ENCODE measurements around the gene VAPA. TPM values are rescaled to one million over a fixed set of nuclear protein-coding genes. Genes with fewer than 3 reads are reported as not detected.

VAPA gene
- total RNA-seq, 2 experiments from 2014 or later: 146 to 152 TPM

- Mint-ChIP-seq H3K4me3 (no peak overlapping the region), H3K9me3 (no peaks in the 10 kb centered on the region), H3K27me3 (peaks cover 8% of the 10 kb centered on the region), H3K36me3 (ENCODE audit: low read depth) (no peaks in the 10 kb centered on the region), H3K27ac (no peak overlapping the region), H3K4me1 (ENCODE audit: low read depth) (no peaks in the 10 kb centered on the region)
- TF ChIP-seq, protein P1, sequence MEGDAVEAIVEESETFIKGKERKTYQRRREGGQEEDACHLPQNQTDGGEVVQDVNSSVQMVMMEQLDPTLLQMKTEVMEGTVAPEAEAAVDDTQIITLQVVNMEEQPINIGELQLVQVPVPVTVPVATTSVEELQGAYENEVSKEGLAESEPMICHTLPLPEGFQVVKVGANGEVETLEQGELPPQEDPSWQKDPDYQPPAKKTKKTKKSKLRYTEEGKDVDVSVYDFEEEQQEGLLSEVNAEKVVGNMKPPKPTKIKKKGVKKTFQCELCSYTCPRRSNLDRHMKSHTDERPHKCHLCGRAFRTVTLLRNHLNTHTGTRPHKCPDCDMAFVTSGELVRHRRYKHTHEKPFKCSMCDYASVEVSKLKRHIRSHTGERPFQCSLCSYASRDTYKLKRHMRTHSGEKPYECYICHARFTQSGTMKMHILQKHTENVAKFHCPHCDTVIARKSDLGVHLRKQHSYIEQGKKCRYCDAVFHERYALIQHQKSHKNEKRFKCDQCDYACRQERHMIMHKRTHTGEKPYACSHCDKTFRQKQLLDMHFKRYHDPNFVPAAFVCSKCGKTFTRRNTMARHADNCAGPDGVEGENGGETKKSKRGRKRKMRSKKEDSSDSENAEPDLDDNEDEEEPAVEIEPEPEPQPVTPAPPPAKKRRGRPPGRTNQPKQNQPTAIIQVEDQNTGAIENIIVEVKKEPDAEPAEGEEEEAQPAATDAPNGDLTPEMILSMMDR (IDR thresholded peaks at IDR 0.05): no peak
- ATAC-seq (no peak), DNase-seq (no peak)
- ChIA-PET CTCF (interaction anchor here (1.0 kb wide), 1 partner anchor 20 kb away, joined by 3 read pairs; no protein-coding TSS in a partner anchor), POLR2A (no interaction called here)
- intact Hi-C loops (cut with micrococcal nuclease): no loop called here
These were observed 77.5 kb downstream of the VAPA start for GRCh38 chr18:9991011-9992000.

GRCh38 chr18:9992300-9992972 is 78.6 kb downstream of the VAPA start:
- TF ChIP-seq, protein P1 (IDR thresholded peaks at IDR 0.05): no peak
- Mint-ChIP-seq H3K4me3 (no peak overlapping the region), H3K4me1 (ENCODE audit: low read depth) (no peaks in the 10 kb centered on the region), H3K27me3 (peaks cover 8% of the 10 kb centered on the region), H3K36me3 (ENCODE audit: low read depth) (no peaks in the 10 kb centered on the region), H3K9me3 (peaks cover 6% of the 10 kb centered on the region), H3K27ac (no peak overlapping the region)
- no peak for DNase-seq
- no peak for ATAC-seq
- POLR2A ChIA-PET: no interaction called here
- CTCF ChIA-PET: no interaction called here
- intact Hi-C loops (cut with micrococcal nuclease): no loop called here

DNA sequence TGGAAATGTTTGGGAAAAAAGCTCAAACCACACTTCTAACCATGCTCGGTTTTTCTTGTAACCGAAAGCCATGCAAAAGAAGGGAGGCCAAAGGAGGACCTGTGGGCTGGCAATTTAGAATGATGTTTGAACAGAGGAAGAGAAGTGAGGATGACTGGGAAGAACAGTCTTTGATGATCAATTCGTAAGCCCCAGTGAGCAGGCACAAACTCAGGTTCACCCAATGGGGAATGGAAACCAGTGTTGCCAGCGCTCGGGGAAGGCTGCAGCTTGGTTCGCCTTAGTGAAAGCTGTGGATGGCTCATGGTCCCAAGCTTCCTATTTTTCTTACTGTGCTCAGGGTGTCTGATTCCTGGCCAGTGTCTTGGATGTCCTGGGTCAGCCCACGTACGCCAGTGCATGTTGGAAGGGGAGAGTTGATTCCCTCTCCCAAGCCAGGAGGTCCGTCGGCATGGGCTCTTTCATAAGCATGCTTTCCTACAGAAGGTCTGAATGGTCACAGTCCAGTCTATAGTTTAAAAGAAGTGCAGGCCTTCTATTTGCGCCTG is 79.2 kb downstream of the VAPA start:
- intact Hi-C loops (cut with micrococcal nuclease): no loop called here
- CTCF ChIA-PET: no interaction called here
- no peaks in the 10 kb centered on the region for H3K4me1 Mint-ChIP-seq (ENCODE audit: low read depth)

DNA sequence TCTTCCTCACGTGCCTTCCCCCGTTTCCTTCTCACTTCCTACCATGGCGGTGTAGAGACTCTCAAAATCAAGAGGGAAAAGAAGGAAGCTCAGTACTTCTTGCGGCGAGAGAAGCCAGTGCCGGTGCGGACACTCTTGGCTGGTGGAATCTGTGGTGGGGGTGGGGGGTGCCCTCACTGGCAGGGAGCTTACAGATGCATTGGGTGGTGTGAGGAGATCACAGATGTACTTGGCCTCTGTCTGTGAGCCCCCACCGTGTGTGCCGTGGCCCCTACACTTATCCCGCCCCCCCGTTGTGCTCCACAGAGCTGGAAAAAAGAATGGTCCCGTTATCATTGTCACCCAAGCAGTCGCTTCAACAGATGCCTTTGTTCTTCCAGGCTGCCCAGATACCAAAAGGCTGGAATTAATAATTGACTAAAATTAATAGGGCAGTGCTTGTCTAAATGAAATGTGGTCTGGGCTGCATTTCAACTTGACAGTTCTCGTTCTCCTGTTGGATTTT is 79.8 kb downstream of the VAPA start:
- POLR2A ChIA-PET: no interaction called here

More for the DNA sequence above, 79.2 kb downstream of the VAPA start:
- H3K4me3 Mint-ChIP-seq: no peak overlapping the region
- H3K27ac Mint-ChIP-seq: no peak overlapping the region
- DNase-seq: no peak
- peaks cover 10% of the 10 kb centered on the region for H3K9me3 Mint-ChIP-seq
- POLR2A ChIA-PET: no interaction called here
- TF ChIP-seq, protein P1 (IDR thresholded peaks at IDR 0.05): no peak
- no peaks in the 10 kb centered on the region for H3K36me3 Mint-ChIP-seq (ENCODE audit: low read depth)
- H3K27me3 Mint-ChIP-seq: peaks cover 8% of the 10 kb centered on the region
- no peak for ATAC-seq

More for the DNA sequence above, 79.8 kb downstream of the VAPA start:
- intact Hi-C loops (cut with micrococcal nuclease): no loop called here
- DNase-seq: no peak
- no peak overlapping the region for H3K4me3 Mint-ChIP-seq
- H3K9me3 Mint-ChIP-seq: peaks cover 14% of the 10 kb centered on the region
- no peaks in the 10 kb centered on the region for H3K36me3 Mint-ChIP-seq (ENCODE audit: low read depth)
- no peak overlapping the region for H3K27ac Mint-ChIP-seq
- TF ChIP-seq, protein P1 (IDR thresholded peaks at IDR 0.05): no peak
- CTCF ChIA-PET: interaction anchor here (1.4 kb wide), 1 partner anchor 22 kb away, joined by 3 read pairs; no protein-coding TSS in a partner anchor
- peaks cover 8% of the 10 kb centered on the region for H3K27me3 Mint-ChIP-seq
- no peak for ATAC-seq
- no peaks in the 10 kb centered on the region for H3K4me1 Mint-ChIP-seq (ENCODE audit: low read depth)

Measured in activated CD8-positive, alpha-beta T cell treated with anti-CD3 and anti-CD28 coated beads for 36 hours (primary cell).